GM20431 (cell line): ENCODE results near the gene MAGI2.
"Not testable (repeated sequence)": the region's sequence is repeated elsewhere in the genome, so short reads cannot be mapped to it uniquely, and the experiment has no call there.

Experiments
- in situ Hi-C: fragments of 300-500 bp; cut with MseI, MboI; formaldehyde crosslinking; loops from one replicate; pipeline ENCODE4 v1.15.0; 2020; ENCODE audit warnings: low sequenced_read_pairs; ENCODE audit not compliant: unreplicated experiment

MAGI2 gene

DNA sequence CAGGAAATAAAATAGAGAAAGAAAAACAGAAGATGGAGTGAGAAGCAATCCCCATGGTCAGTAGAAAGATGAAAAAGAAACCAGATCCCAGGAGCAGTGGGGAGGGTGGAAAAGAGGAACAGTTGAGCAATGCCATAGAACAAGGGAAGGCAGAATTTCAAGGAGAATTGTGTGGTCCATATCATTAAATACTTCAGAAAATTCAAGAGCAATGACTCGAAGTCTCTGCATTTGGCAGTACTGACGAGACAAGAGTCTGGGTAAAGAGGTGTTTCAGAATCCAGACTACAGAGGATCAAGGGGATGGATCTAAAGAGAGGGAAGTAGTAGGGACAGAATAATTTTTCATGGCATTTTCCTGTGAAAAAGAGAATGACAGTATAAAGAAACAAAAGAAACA lies 1142.3 kb downstream of the MAGI2 start:
- in situ Hi-C loops, result no loop called here

DNA sequence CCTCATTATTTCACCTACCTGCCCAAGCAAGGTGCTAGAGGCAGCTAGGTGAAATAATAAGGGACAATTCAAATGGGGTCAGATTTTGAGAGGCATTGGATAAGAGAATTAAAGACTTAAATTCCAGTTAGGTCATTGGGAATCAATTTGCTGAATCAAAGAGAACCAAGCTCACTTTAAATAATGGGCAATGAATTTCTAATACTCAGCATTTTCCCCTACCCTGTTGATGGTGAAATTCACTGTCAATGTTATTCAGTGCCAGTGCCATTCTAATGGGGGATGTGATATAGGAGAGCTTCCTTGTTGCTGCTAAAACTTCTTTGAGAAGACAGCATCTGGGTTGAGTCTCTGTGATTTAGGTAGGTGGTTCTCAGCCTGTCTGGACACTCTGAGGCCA lies 1145.6 kb downstream of the MAGI2 start:
- in situ Hi-C loops, result no loop called here

DNA sequence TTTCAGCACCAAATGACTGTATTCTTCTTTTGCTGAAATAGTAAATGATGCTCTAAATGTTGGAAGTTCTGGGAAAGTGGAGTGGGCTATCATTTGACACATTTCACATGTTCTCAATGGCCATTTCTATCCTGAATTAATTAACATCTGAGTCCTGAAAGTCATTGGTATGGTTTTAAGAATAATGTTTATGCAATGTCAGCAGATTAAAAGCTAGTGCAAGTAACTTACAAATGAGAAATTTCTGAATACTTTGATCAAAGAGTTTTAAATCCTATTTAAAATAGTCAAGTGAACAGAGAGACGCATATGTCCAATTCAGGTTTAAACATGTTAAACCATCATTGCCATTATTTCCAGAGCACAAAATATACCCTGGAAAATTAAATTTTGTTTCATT lies 1146.8 kb downstream of the MAGI2 start:
- in situ Hi-C loops, result no loop called here

DNA sequence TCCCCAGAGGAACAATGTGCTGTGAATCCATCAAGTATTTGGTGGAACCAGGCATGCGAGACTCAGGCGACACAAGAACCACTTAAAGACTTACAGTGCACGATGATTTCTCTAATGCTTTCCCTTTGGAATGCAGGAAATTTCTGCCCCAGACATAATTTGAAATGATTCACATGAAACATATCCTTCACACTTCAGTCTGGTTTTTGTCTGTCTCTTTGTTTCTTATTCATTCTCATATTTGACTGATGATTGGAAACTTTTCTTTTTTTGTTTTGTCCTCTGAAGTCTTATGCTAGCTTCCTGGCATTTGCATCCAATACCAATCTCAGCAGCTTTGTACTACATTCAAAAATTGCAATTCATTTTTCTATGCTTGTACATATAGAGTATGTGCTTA lies 1152.1 kb downstream of the MAGI2 start:
- in situ Hi-C loops, result no loop called here

DNA sequence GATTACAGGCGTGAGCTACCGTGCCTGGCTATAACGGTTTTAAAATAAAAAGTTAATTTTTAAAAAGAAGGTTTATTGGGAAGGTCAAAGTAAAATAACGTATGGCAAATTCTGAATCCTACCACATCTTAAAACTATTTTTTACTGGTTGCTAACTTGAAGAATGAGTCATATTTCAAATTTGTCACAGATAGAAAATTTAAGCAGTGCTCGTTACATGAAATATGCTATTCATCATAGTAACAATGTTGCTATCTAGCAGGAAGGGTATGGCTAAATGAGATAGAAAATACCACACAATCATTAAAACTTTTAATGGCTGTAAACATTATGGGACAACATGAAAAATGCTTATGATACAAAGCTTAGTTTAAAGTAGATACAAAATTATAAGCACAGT lies 1154.4 kb downstream of the MAGI2 start:
- in situ Hi-C loops, result no loop called here

DNA sequence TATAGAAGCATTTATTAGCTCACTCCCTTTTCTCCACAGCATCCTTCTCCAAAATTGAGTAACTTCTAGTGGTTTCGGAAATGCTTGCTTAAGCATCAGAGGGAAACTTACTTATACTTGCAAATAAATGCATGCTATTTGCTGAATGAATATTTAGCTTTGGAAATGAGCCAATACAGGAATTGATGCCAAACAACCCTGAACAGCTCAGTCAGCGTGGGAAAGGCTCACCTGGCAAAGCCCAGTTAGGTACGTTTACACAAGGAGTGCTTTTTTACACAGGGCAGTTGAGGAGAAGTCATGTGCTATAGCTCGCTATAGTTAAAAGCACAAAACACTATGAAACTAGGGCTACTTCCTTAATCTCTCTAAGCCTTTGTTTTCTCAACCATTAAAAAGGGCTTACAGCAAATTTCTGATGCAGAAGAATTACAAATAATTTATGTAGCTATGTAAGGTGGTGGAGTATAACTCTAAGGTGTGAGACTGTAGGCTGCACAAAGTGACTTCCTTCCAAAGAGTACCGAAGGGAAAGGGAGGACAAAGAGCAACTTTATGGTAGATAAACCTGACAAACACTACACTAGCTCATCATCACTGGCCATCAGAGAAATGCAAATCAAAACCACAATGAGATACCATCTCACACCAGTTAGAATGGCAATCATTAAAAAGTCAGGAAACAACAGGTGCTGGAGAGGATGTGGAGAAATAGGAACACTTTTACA lies 1156.7 kb downstream of the MAGI2 start:
- in situ Hi-C loops, result no loop called here

DNA sequence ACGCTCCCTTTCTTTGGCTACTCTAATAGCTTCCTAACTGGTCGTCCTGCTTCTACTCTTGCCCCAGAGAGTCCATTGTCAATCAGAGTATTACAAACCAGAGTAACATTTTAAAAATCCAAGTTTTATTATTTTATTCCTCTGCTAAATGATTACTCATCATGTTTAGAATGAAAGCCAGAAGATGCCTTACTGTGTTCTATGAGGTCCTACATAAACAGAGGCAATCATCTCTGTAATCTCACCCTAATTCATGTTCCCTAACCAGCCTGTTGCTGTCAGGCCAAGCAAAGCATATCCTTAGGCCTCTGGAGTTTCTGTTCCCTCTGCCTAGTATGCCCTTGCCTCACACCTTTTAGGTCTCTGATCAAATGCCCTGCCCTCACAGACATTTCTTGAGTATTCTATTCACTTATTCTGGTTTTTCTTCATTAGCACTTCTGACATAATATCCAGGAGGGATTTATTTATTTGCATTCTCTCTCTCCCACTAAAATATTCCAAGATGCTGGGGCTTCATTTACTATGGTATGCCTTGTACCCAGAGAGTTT lies 1157.3 kb downstream of the MAGI2 start:
- in situ Hi-C loops, result no loop called here

DNA sequence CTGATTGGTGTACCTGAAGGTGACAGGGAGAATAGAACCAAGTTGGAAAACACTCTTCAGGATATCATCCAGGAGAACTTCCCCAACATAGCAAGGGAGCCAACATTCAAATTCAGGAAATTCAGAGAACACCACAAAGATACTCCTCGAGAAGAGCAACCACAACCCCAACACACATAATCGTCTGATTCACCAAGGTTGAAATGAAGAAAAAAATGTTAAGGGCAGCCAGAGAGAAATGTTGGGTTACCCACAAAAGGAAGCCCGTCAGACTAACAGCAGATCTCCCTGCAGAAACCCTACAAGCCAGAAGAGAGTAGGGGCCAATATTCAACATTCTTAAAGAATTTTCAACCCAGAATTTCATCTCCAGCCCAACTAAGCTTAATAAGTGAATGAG lies 1164.0 kb downstream of the MAGI2 start:
- in situ Hi-C loops, result not testable (repeated sequence)

DNA sequence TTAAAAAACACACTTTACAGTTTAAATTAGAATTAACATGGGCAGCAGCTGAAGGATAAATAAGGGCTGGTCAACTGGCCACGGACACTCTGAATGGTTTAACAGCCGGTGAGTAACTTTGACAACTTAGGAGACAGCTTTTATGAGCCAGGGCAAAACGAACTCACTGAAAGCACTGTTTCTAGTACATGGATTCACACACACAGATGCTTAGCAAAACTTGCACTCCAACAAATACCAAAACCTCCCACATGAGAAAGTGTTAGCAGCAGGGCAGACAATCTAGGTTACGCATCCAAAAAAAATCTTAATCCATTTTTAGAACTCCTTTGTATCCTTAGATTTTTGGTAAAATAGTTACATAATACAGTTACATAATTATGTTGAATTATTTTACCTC lies 1168.5 kb downstream of the MAGI2 start:
- in situ Hi-C loops, result no loop called here

DNA sequence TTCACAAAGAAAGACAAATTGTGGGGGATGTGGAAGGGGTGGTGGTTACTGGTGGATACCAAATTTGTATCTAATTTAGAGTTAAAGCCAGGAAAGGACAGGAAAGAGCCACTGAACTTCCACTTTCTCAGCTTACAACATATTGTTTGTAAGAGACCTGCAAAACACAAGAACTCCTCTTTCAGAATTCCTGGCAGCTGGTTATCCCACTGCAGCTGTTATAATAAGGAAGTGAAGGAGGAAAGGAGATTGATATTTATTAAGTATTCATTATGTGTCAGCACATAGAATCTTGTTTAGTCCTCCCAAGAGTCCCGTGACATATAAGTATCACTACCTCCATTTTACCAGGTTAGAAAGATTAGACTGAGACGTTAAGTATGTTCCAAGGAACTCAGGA lies 1173.2 kb downstream of the MAGI2 start:
- in situ Hi-C loops, result no loop called here

DNA sequence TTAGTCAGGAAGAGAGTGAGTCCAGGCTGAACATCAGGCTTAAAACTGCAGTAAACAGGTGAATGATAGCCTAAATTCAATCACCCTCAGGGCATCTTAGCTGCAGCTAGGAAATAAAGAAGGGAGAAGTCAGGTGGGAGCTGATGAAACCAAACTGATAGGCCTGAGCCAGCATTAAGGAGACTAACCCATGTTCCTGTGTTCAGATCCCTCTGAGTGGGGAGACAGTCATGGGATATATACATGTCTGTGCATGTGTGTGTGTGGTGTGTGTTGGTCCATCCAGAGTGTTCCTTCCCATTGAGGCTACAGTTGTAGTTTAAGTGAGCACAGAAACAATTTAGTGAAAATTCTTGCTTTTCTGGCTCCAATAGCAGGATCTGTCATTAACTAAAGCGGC lies 1174.0 kb downstream of the MAGI2 start:
- in situ Hi-C loops, result no loop called here

DNA sequence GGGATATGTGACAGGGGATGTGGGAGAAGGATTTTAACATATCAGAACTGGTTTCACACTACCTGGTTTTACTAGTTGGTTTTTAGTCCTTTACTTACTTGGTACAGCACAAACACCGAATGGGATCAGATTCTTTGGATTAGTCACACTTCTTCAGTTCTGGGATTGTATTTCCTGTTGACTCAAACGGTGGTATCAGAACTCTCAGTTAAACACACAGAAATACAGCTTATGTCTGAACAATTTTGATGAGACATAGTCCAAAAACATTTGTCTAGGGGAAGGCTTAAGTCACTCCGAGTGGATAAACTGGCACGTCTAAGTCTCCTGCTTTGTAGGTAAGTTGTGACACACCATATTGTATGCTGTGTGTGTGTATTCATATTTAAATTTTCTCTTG lies 1174.4 kb downstream of the MAGI2 start:
- in situ Hi-C loops, result no loop called here

DNA sequence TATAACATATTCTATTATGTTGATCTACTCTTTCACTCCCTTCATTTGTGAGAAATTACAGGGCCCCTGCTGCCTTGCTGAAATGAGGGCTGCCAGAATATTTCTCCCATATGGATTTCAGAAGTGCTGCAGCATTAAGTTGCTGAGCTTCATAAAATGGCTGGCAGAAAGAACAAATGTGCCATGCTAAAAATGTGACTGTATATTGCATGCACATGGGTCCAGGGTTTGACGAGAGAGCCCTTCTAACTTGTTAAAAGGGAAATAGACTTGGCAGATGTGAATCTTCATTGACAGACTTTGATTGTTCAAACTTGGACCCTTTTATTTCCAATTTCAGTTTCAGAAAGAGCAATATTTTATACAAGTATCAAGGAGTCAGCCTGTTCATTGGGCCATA lies 1186.3 kb downstream of the MAGI2 start:
- in situ Hi-C loops, result no loop called here

DNA sequence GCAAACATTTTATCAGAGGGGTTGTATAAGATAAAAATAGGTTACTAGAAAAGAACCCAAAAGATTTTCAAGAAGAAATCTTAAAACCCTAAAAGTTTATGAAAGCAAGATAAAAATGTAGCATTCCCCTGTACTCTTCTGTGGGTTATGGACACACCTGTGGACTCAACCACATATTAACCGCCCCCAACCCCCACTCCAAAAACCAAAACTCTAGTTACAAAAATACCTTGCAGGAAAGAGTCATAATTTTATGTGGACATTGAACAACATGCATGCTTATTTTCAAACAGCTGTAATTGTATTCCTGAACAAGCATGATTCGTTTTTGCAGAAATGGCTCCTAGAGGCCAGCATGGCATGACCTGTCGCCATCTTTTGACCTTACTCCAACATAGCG lies 1188.0 kb downstream of the MAGI2 start:
- in situ Hi-C loops, result no loop called here

DNA sequence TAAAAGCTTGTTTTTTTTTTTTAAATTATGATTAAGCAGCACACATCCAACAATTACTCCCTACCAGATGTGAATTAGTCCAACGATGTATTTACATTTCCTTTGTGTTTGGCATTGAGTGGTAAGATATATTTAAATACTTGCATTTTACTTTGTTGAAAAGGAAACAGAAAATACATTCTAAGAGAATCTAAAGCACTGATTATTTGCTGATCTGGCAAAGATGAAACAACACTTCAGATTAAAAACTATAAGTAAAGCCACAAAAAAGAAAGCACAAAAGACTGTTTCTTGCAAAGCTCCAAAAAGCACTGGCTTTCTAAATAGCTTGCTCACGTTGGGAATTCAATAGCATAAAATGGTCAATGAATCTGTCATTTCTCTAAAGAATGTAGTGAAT lies 1188.4 kb downstream of the MAGI2 start:
- in situ Hi-C loops, result no loop called here

DNA sequence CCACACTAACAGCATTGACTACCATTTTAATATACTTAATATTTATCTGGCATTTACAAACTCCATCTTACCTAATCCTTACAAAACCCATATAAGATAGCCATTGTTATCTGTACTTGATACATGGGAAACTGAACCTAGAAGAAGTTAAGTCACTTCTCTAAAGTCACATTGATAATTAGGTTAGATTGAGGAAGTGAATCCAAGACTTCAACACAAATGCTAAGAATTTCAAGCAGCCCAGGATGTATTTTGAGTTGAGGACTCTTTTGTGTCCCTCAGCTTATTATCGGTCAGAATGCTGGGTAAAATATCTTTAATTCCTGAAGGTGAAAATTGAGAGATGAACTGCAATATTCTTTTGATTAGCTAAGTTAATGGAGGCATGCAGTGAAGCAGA lies 1189.4 kb downstream of the MAGI2 start:
- in situ Hi-C loops, result no loop called here

DNA sequence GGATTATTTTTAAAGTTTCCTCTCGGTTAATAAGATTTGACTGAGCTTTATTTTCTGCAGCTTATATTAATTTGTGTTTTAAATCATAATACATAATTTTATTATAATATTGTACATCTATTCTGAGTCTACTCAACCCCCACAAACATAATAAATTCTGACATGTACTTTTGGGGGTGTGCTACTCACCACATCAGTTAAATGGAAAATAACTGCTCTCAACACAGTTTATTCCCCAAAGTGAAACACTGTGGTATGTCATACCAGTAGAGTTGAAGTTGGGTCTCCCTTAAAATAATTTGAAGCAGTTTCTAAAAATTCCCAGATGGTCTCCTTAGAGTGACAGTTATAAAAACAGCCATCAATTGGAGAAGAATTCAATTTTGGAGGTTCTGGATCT lies 1191.7 kb downstream of the MAGI2 start:
- in situ Hi-C loops, result no loop called here

DNA sequence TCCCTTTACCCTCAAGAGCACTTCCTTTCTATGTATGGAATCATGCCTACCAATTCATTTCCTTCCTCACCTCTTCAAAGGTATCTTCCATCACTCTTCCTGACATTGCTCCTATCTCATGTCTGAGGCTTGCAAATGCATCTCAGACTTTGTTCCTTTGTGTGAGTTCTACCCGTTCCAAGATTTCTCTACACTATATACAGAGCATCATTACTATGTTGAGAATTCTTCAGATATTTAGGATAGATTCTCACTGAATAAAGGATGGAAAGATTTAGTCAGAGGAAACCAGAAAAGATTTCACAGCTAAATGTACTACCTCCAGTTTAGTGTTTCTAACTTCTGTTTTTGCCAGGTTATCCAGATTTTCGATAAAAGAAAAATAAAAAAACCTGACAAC lies 1192.2 kb downstream of the MAGI2 start:
- in situ Hi-C loops, result no loop called here

DNA sequence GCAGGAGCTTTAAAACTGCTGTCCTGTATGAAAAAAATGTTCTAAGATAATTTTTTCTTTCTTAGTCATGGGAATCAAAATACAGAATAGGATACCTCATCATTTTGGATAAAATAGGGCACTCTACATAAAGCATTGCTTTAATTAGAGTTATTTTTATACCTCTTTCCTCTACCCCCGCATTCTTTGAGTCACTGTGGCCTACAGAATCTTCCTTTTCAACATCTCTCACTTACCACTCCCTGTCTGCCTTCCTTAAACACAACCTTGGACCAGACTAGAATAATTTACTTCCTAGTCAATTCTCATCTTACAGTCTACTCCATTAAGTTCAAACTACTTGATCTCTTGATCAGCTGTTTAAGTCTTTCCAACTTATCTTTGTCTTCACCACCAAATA lies 1192.6 kb downstream of the MAGI2 start:
- in situ Hi-C loops, result no loop called here

DNA sequence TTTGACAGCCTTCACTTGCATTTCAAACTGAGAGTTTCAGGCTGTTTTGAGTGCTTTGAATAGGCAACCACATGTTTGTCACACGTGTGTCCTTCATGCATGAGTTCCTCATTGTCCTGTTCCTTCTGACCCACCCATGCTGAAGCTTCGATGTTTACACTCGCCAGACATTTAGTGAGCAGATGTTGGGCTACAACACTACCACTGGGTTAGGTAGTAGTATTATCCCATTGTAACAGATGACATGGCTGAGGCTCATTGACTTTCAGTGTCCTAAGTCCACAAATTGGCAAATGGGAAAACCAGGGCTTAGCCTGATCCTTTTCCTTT lies 1198.8 kb downstream of the MAGI2 start:
- in situ Hi-C loops, result no loop called here

DNA sequence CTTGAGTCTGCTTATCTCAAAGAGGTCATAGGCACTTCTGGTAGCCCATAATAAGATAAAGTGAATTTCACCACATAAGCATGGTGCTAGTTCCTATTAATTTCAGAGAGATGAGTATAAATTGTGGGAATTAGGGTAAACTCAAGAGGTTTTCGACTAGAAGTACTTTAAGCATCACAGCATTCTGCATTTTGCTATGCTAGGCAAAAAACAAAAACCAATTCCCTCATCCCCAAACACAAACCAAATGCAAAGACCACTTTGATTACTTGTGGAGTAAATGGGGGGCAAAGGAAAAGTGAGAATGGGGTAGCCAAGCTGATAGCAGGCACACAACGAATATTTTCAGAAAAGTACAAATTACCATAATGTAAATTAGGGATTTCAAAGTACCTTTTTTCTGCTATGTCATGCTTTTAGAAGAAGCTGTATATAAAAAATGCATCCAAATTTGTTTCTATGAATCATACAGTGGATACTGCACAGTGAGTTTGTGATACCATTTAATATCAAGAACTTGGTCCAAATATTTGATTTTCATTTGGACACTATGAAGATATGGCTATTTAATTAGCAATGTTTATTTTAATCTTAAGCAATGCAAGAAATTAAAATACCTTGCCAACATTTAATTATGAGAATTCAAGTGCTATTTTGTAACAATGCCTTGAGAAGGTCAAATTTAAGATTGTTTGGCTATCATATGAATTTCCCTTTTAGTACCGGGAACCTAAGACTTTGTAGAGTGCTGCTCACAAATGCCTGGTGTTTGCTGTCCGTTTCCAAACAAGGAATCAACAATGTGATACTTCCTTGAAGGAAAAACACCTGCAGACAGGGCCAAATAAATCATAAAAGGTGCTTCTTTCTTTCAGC lies 1199.4 kb downstream of the MAGI2 start:
- in situ Hi-C loops, result no loop called here

DNA sequence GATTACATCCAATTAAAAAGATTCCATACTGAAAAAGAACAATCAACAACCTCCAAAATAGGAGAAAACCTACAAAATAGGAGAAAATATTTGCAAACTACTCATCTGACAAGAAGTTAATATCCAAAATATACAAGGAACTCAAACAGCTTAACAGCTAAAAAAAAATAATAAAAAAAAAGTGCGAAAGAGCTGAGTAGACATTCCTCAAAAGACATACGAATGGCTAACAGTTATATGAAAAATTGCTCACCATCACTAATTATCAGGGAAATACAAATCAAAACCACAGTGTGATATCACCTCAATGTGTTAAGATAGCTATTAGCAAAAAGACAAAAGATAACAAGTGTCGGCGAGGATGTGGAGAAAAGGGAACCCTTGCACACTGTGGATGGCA lies 1204.6 kb downstream of the MAGI2 start:
- in situ Hi-C loops, result no loop called here
